Measurements from ENCODE around the gene REC8. TPM values are rescaled to one million over a fixed set of nuclear protein-coding genes. Genes with fewer than 3 reads are reported as not detected.

REC8 gene
- total RNA-seq, 1 experiment from 2014 or later, result 58.0 TPM

GRCh38 chr14:24211311-24211710 lies 39.4 kb downstream of the REC8 start:
- Histone ChIP-seq H3K4ac (ENCODE audit: low read depth, low read length) (no peak overlapping the region), H2BK20ac (ENCODE audit: low read depth, low read length, poor library complexity, severe bottlenecking) (no peak overlapping the region), H3K56ac (ENCODE audit: insufficient read length, low read depth, low read length) (no peak overlapping the region), H3K9me3 (ENCODE audit: control insufficient read depth, low read depth, low read length) (no peaks in the 10 kb centered on the region), H2BK12ac (ENCODE audit: insufficient read length, low read depth, low read length) (no peak overlapping the region), H3K23me2 (ENCODE audit: insufficient read length, low read depth, low read length, poor library complexity, severe bottlenecking) (peaks cover 11% of the 10 kb centered on the region), H3K27ac (ENCODE audit: insufficient read length, low read depth, low read length) (no peak overlapping the region), H3K79me2 (ENCODE audit: insufficient read depth, low read length) (no peaks in the 10 kb centered on the region), H3K27me3 (ENCODE audit: insufficient read depth, low read length) (no peaks in the 10 kb centered on the region), H4K5ac (ENCODE audit: insufficient read length, low read depth, low read length) (no peak overlapping the region), H2BK120ac (ENCODE audit: low read depth, low read length, poor library complexity, severe bottlenecking) (no peak overlapping the region), H3K14ac (ENCODE audit: insufficient read depth, low read length) (no peak overlapping the region), H2BK15ac (ENCODE audit: low read depth, low read length) (no peak overlapping the region), H2BK5ac (ENCODE audit: insufficient read length, low read length) (no peak overlapping the region), H2AFZ (ENCODE audit: low read length) (no peak overlapping the region), H4K91ac (ENCODE audit: insufficient read length, low read depth, low read length) (no peak overlapping the region), H3K4me1 (ENCODE audit: insufficient read depth, low read length) (no peaks in the 10 kb centered on the region), H3K9ac (ENCODE audit: extremely low read depth, insufficient read length, low read length) (no peak overlapping the region), H2AK5ac (ENCODE audit: insufficient read length, low read length) (no peak overlapping the region), H4K20me1 (ENCODE audit: control insufficient read depth, insufficient read depth, insufficient read length) (no peaks in the 10 kb centered on the region), H3T11ph (ENCODE audit: low read length) (no peak overlapping the region), H3K79me1 (ENCODE audit: insufficient read depth, low read depth, low read length, poor library complexity, severe bottlenecking) (no peaks in the 10 kb centered on the region), H3K23ac (ENCODE audit: insufficient read length, low read depth, low read length) (no peak overlapping the region), H3K4me2 (ENCODE audit: insufficient read depth, insufficient read length, low read length) (no peak overlapping the region), H3K18ac (ENCODE audit: insufficient read length, low read depth, low read length) (no peak overlapping the region), H4K8ac (replicated peaks; ENCODE audit: insufficient read length, low read depth, low read length) (no peak overlapping the region)
- Mint-ChIP-seq H3K4me3 (0 out of 5 replicates have a peak overlapping the region, but pooled peaks of 1 of the 2 experiments have one; percentile 96), H3K9me3 (no peaks in the 10 kb centered on the region; a peak in 1 of 5 replicates), H3K4me1 (peaks cover 18 to 26% of the 10 kb centered on the region in 2 experiments), H3K27me3 (ENCODE audit: low read depth) (no peaks in the 10 kb centered on the region; the same call in 1 of the 2 replicates), H3K36me3 (ENCODE audit: insufficient read depth in 1 of 3, low read depth in 3 of 3) (peaks cover 23 to 50% (median 39%) of the 10 kb centered on the region in 3 experiments; a peak in 6 of 7 replicates), H3K27ac (no peak overlapping the region)
- TF ChIP-seq CTCF (conservative IDR thresholded peaks at IDR 0.05), result no peak
- DNase-seq, result no peak
- WGBS (ENCODE audit: extremely low coverage, insufficient read length, low lambda C conversion rate), result no CpG with 5 or more reads among the region's 6 CpGs
